Calu3 (cell line): Measurements from ENCODE around the gene NLRP6. TPM values are rescaled to one million over a fixed set of nuclear protein-coding genes. Genes with fewer than 3 reads are reported as not detected.
A peak's percentile ranks its signal among the peaks of the same experiment; 100 is the strongest.
"Not testable (repeated sequence)": the region's sequence is repeated elsewhere in the genome, so short reads cannot be mapped to it uniquely, and the experiment has no call there.

Experiments
- BruUV-seq: library from RNA; stranded (reverse); fragments of 400-500 nt; replicated peaks from 2 replicates; lab custom pipeline; 2021; lab: Mats Ljungman, UMichigan
- CTCF ChIA-PET: fragments of 300-600 bp; sonication (Branson Sonifier 250); formaldehyde crosslinking; loops from one replicate; lab custom pipeline; 2022; ENCODE audit warnings: antibody characterized with exemption; lab: Charles Lee
- DNase-seq: peaks from one replicate; pipeline ENCODE4 v3.0.0; 2022
- H3K27ac Mint-ChIP-seq: one replicate; pipeline ENCODE4 v1.8.0; 2022; ENCODE audit warnings: mixed read lengths; ENCODE audit not compliant: unreplicated experiment
- H3K27me3 Mint-ChIP-seq: one replicate; pipeline ENCODE4 v1.8.0; 2022; ENCODE audit warnings: mixed read lengths; ENCODE audit not compliant: unreplicated experiment
- H3K36me3 Mint-ChIP-seq: one replicate; pipeline ENCODE4 v1.8.0; 2022; ENCODE audit warnings: mild to moderate bottlenecking, moderate library complexity, mixed read lengths; ENCODE audit not compliant: insufficient read depth, unreplicated experiment
- H3K4me1 Mint-ChIP-seq: one replicate; pipeline ENCODE4 v1.8.0; 2022; ENCODE audit warnings: mild to moderate bottlenecking, low read depth, mixed read lengths; ENCODE audit not compliant: unreplicated experiment
- H3K4me3 Mint-ChIP-seq: one replicate; pipeline ENCODE4 v1.8.0; 2022; ENCODE audit warnings: mild to moderate bottlenecking, low read depth, moderate library complexity, mixed read lengths; ENCODE audit not compliant: unreplicated experiment
- H3K9me3 Mint-ChIP-seq: one replicate; pipeline ENCODE4 v1.8.0; 2022; ENCODE audit warnings: low read depth, mixed read lengths; ENCODE audit not compliant: unreplicated experiment
- CTCF ChIP-seq: fragments of 200-600 bp; IDR thresholded peaks from one replicate; pipeline ENCODE4 v1.8.0; 2022; ENCODE audit warnings: antibody characterized with exemption; ENCODE audit not compliant: unreplicated experiment
- intact Hi-C: fragments of 100-400 bp; cut with micrococcal nuclease; formaldehyde crosslinking; loops from one replicate; pipeline ENCODE4 v1.10.0; 2022; ENCODE audit not compliant: unreplicated experiment
- total RNA-seq: library from RNA; stranded (reverse); gene quantifications from 2 replicates; pipeline ENCODE4 v1.2.3, GENCODE V29; 2022

NLRP6 gene
- total RNA-seq, 1 experiment from 2014 or later, result not detected

GRCh38 chr11:235609-235996, 42.6 kb upstream of the NLRP6 start:
- H3K36me3 Mint-ChIP-seq, result peaks cover 42% of the 10 kb centered on the region
- no peaks in the 10 kb centered on the region for H3K27me3 Mint-ChIP-seq
- no TSS peak for BruUV-seq
- CTCF ChIA-PET, result no interaction called here
- DNase-seq, result no peak
- peak overlapping the region; percentile 96 for H3K4me3 Mint-ChIP-seq
- peaks cover 10% of the 10 kb centered on the region for H3K4me1 Mint-ChIP-seq
- intact Hi-C loops, result no loop called here
- H3K9me3 Mint-ChIP-seq, result no peaks in the 10 kb centered on the region
- H3K27ac Mint-ChIP-seq, result peak overlapping the region; percentile 44
- no peak for TF ChIP-seq CTCF

- Mint-ChIP-seq H3K4me3 (peak within 1 kb of the TSS; percentile 96), H3K27ac (peak within 1 kb of the TSS; percentile 70), H3K9me3 (no peaks in the 10 kb centered on the region), H3K36me3 (peaks cover 47% of the 10 kb centered on the region), H3K4me1 (peaks cover 10% of the 10 kb centered on the region), H3K27me3 (no peaks in the 10 kb centered on the region)
- intact Hi-C loops, result no loop called here
- no peak for TF ChIP-seq CTCF
- no TSS peak for BruUV-seq
- peak; percentile 87 for DNase-seq
- CTCF ChIA-PET, result no interaction called here
Observed at GRCh38 chr11:235997-236773, 42.0 kb upstream of the NLRP6 start, which contains the start of gene SIRT3. Gene SIRT3 (minus strand): TSS chr11:236342. CDS start chr11:236328, 14 bp downstream.

GRCh38 chr11:236774-237767, 41.1 kb upstream of the NLRP6 start, which contains the start of gene PSMD13:
Gene PSMD13 (plus strand): TSS chr11:236976. CDS start chr11:237050, 74 bp downstream.
- peaks cover 56% of the 10 kb centered on the region for H3K36me3 Mint-ChIP-seq
- BruUV-seq, result TSS peak; percentile 40

GRCh38 chr11:238346-238745, 39.9 kb upstream of the NLRP6 start:
- peak overlapping the region; percentile 96 for H3K4me3 Mint-ChIP-seq
- peak overlapping the region; percentile 21 for H3K27ac Mint-ChIP-seq
- DNase-seq, H3K27me3 Mint-ChIP-seq, intact Hi-C loops, H3K9me3 Mint-ChIP-seq, BruUV-seq: not testable (repeated sequence)
- peaks cover 61% of the 10 kb centered on the region for H3K36me3 Mint-ChIP-seq
- CTCF ChIA-PET, result interaction anchor here (1.1 kb wide), 1 partner anchor 31 kb away, joined by 3 read pairs; the partner anchor contains the start of genes BET1L and RIC8A
- peaks cover 26% of the 10 kb centered on the region for H3K4me1 Mint-ChIP-seq

More at GRCh38 chr11:236774-237767, 41.1 kb upstream of the NLRP6 start, which contains the start of gene PSMD13:
- Mint-ChIP-seq H3K9me3 (no peaks in the 10 kb centered on the region), H3K27me3 (no peaks in the 10 kb centered on the region), H3K27ac (peak within 1 kb of the TSS; percentile 70), H3K4me3 (peak within 1 kb of the TSS; percentile 96), H3K4me1 (peaks cover 19% of the 10 kb centered on the region)
- no peak for TF ChIP-seq CTCF
- intact Hi-C loops, result no loop called here
- CTCF ChIA-PET, result interaction anchor here (0.6 to 1.1 kb wide), 3 partner anchors 14 to 30 kb away, joined by 3 to 7 read pairs (median 5); partner anchors contain the start of genes BET1L and RIC8A
- DNase-seq, result peak; percentile 89
